HG03095 (cell line): Measurements from ENCODE around the gene PBLD.
"Not testable (repeated sequence)": the region's sequence is repeated elsewhere in the genome, so short reads cannot be mapped to it uniquely, and the experiment has no call there.

ENCODE experiments used
- ATAC-seq: cut with Tn5 transposase; IDR thresholded peaks from one replicate; pipeline ENCODE4 v1.9.1; 2021; ENCODE audit warnings: moderate library complexity; ENCODE audit not compliant: unreplicated experiment

PBLD gene

GRCh38 chr10:68284062-68285001 is 48.4 kb downstream of the PBLD start:
- ATAC-seq: no peak

GRCh38 chr10:68280758-68281157 is 52.0 kb downstream of the PBLD start:
- ATAC-seq: no peak

GRCh38 chr10:68278906-68279753 is 53.6 kb downstream of the PBLD start:
- ATAC-seq: not testable (repeated sequence)

- ATAC-seq: not testable (repeated sequence)
Measured at GRCh38 chr10:68277814-68278213, 54.9 kb downstream of the PBLD start.

- no peak for ATAC-seq
Measured at GRCh38 chr10:68276224-68276623, 56.5 kb downstream of the PBLD start.

GRCh38 chr10:68275600-68276126 is 57.1 kb downstream of the PBLD start:
- ATAC-seq: no peak

GRCh38 chr10:68272833-68273232 is 59.9 kb downstream of the PBLD start:
- ATAC-seq: no peak

GRCh38 chr10:68271196-68271882 is 61.4 kb downstream of the PBLD start:
- no peak for ATAC-seq

GRCh38 chr10:68269562-68270290 is 63.0 kb downstream of the PBLD start:
- ATAC-seq: no peak

GRCh38 chr10:68261132-68261856 is 71.4 kb downstream of the PBLD start:
- ATAC-seq: no peak

GRCh38 chr10:68253346-68253745 is 79.4 kb downstream of the PBLD start:
- ATAC-seq: no peak

GRCh38 chr10:68251625-68252495 is 80.9 kb downstream of the PBLD start:
- no peak for ATAC-seq

GRCh38 chr10:68251151-68251550 is 81.6 kb downstream of the PBLD start:
- ATAC-seq: no peak

GRCh38 chr10:68249297-68249696 is 83.4 kb downstream of the PBLD start:
- ATAC-seq: no peak

- ATAC-seq: no peak
Measured at GRCh38 chr10:68247931-68248330, 84.8 kb downstream of the PBLD start.

- not testable (repeated sequence) for ATAC-seq
Measured at GRCh38 chr10:68246397-68246796, 86.3 kb downstream of the PBLD start.

- ATAC-seq: no peak
Measured at GRCh38 chr10:68242051-68242450, 90.7 kb downstream of the PBLD start.

GRCh38 chr10:68239596-68240150 is 93.1 kb downstream of the PBLD start:
- no peak for ATAC-seq
